GM23338 (cell line): Measurements from ENCODE around the gene AQP5. TPM values are rescaled to one million over a fixed set of nuclear protein-coding genes. Genes with fewer than 3 reads are reported as not detected.

Source experiments
- ATAC-seq: fragments of 200-7000 bp; cut with Tn5 transposase; 3 replicates; pipeline ENCODE4 v1.9.1; 2020
- DNase-seq: peaks from one replicate; pipeline ENCODE4 v3.0.0-alpha.2; 2015; ENCODE audit warnings: low spot score
- H2AFZ ChIP-seq: fragments of 200-600 bp; sonication (generic); 2 replicates; pipeline ENCODE4 v1.8.0; 2016; ENCODE audit warnings: antibody characterized with exemption, mild to moderate bottlenecking, moderate library complexity
- H3F3A ChIP-seq: fragments of 200-600 bp; sonication (generic); replicated peaks from 2 replicates; pipeline ENCODE4 v1.8.0; 2017; ENCODE audit warnings: antibody characterized with exemption, mixed run types, low read depth
- H3K27ac ChIP-seq: fragments of 200-600 bp; sonication (generic); 2 replicates; pipeline ENCODE4 v1.6.1; 2016; ENCODE audit warnings: low read depth
- H3K27me3 ChIP-seq: fragments of 200-600 bp; sonication (generic); 2 replicates; pipeline ENCODE4 v1.8.0; 2016; ENCODE audit warnings: mild to moderate bottlenecking, mixed run types, moderate library complexity; ENCODE audit not compliant: insufficient read depth
- H3K36me3 ChIP-seq: fragments of 200-600 bp; sonication (generic); 2 replicates; pipeline ENCODE4 v1.8.0; 2016; ENCODE audit warnings: mild to moderate bottlenecking; ENCODE audit not compliant: insufficient read depth
- H3K4me1 ChIP-seq: fragments of 200-600 bp; sonication (generic); 2 replicates; pipeline ENCODE4 v1.8.0; 2016; ENCODE audit warnings: mild to moderate bottlenecking, moderate library complexity; ENCODE audit not compliant: insufficient read depth
- H3K4me2 ChIP-seq: fragments of 200-600 bp; sonication (generic); 2 replicates; pipeline ENCODE4 v1.7.1; 2017; ENCODE audit warnings: mixed run types
- H3K4me3 ChIP-seq: fragments of 200-600 bp; sonication (generic); 2 replicates; pipeline ENCODE4 v1.6.1; 2016; ENCODE audit warnings: mixed run types
- H3K79me2 ChIP-seq: fragments of 200-600 bp; sonication (generic); replicated peaks from 2 replicates; pipeline ENCODE4 v1.8.0; 2017; ENCODE audit warnings: mild to moderate bottlenecking; ENCODE audit not compliant: insufficient read depth
- H3K9me2 ChIP-seq: fragments of 200-600 bp; sonication (generic); 2 replicates; pipeline ENCODE4 v1.8.0; 2017; ENCODE audit not compliant: insufficient read depth
- H4K20me1 ChIP-seq: fragments of 200-600 bp; sonication (generic); replicated peaks from 2 replicates; pipeline ENCODE4 v1.8.0; 2017; ENCODE audit warnings: mild to moderate bottlenecking; ENCODE audit not compliant: insufficient read depth
- H3K27ac Mint-ChIP-seq: 2 replicates; pipeline ENCODE4 v1.8.0; 2020; ENCODE audit warnings: inconsistent platforms, mild to moderate bottlenecking, moderate library complexity, mixed read lengths
- H3K27me3 Mint-ChIP-seq: 3 replicates; pipeline ENCODE4 v1.8.0; 2022; ENCODE audit warnings: low read depth, mild to moderate bottlenecking, moderate library complexity, mixed read lengths, inconsistent platforms; ENCODE audit not compliant: insufficient read depth, poor library complexity
- H3K36me3 Mint-ChIP-seq: 3 replicates; pipeline ENCODE4 v1.8.0; 2021; ENCODE audit warnings: low read depth, mild to moderate bottlenecking, inconsistent platforms, moderate library complexity, mixed read lengths
- H3K4me1 Mint-ChIP-seq: 3 replicates; pipeline ENCODE4 v1.8.0; 2020; ENCODE audit warnings: mild to moderate bottlenecking, inconsistent platforms, mixed read lengths
- H3K4me3 Mint-ChIP-seq: 3 replicates; pipeline ENCODE4 v1.8.0; 2021; ENCODE audit warnings: moderate library complexity, mild to moderate bottlenecking, inconsistent platforms, mixed read lengths
- H3K9me3 Mint-ChIP-seq: 3 replicates; pipeline ENCODE4 v1.8.0; 2020; ENCODE audit warnings: moderate library complexity, mild to moderate bottlenecking, inconsistent platforms, mixed read lengths
- CTCF ChIP-seq, 2 experiments: fragments of 200-600 bp in 1 of 2; sonication (generic) in 1 of 2; conservative IDR thresholded peaks; 2 replicates each; pipeline versions ENCODE4 v1.5.1 to v1.6.1; 2016 to 2017; ENCODE audit warnings: antibody characterized with exemption in 2 of 2, low read depth in 2 of 2, mild to moderate bottlenecking in 2 of 2, moderate library complexity in 1 of 2
- ETS1 ChIP-seq: IDR thresholded peaks from 2 replicates; pipeline ENCODE4 v1.6.1; 2016; ENCODE audit warnings: antibody characterized with exemption
- NANOG ChIP-seq: IDR thresholded peaks from 2 replicates; pipeline ENCODE4 v1.6.1; 2016; ENCODE audit warnings: antibody characterized with exemption, borderline replicate concordance
- STAT1 ChIP-seq: IDR thresholded peaks from one replicate; pipeline ENCODE4 v1.6.1; 2016; ENCODE audit warnings: antibody characterized with exemption; ENCODE audit not compliant: unreplicated experiment
- ZNF114 ChIP-seq: fragments of 250-450 bp; sonication (Bioruptor Pico); IDR thresholded peaks from 2 replicates; pipeline ENCODE4 v1.5.0; 2020; ENCODE audit warnings: mild to moderate bottlenecking, moderate library complexity
- ZNF331 ChIP-seq: fragments of 250-450 bp; sonication (Bioruptor Pico); IDR thresholded peaks from 2 replicates; pipeline ENCODE4 v1.5.0; 2020; ENCODE audit warnings: low read depth, mild to moderate bottlenecking, moderate library complexity
- polyA plus RNA-seq: library from polyadenylated mRNA; unstranded; fragments of >200 nt; fragmentation: Nextera tagmentation; extraction: Ambion mirVana; gene quantifications from 2 replicates; pipeline ENCODE4 v1.2.1, GENCODE V29; 2016
- total RNA-seq: library from RNA; depleted of rRNA; stranded (reverse); fragments of >200 nt; shearing (Covaris generic); gene quantifications from 2 replicates; pipeline ENCODE4 v1.2.3, GENCODE V29; 2014
- TF ChIP-seq, protein P1 (sequence below): IDR thresholded peaks from one replicate; pipeline ENCODE4 v1.6.1; 2018; ENCODE audit warnings: antibody characterized with exemption; ENCODE audit not compliant: unreplicated experiment

Gene AQP5
- total and polyA plus RNA-seq, 2 experiments from 2014 or later: 1.3 to 2.2 TPM

DNA sequence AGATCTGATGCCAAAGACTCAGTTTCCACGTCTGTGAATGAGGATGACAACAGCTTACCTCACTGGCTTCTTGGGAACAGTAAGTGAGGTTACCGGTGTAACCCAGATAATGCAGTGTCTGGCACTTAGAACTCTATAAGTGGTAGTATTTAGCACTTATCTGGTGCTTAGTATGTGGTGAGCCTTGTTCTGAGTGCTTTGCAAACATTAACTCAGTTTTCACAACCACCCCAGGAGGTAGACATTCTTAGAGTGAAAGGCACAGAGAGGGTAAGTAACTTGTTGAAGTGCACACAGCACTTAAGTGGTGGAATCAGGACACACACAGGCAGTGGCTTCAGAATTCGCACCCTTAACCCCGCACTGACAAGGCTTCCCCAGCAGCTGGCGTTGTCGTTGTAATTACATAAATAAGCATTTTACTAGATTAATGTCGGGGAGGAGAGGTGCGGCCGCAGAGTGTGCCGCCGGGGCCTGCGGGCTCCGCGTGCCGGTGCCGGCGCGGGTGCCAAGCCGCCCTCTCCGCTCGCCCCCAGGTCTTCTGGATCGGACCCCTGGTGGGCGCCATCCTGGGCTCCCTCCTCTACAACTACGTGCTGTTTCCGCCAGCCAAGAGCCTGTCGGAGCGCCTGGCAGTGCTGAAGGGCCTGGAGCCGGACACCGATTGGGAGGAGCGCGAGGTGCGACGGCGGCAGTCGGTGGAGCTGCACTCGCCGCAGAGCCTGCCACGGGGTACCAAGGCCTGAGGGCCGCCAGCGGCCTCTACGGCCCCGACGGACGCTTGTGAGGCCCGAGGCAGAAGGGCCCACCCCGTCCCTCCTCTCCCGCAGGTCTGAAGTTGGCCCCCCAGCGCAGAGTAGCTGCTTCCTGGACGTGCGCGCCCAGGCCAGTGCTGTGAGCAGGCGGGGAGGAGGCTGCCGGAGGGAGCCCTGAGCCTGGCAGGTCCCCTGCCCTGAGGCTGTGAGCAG is 6.5 kb upstream of the AQP5 start:
- Histone ChIP-seq H4K20me1 (no peaks in the 10 kb centered on the region), H3K9me2 (no peaks in the 10 kb centered on the region), H3K4me1 (peaks cover 29% of the 10 kb centered on the region), H2AFZ (peak overlapping the region; percentile 94), H3K27ac (no peak overlapping the region), H3K27me3 (peaks cover 54% of the 10 kb centered on the region), H3K79me2 (no peaks in the 10 kb centered on the region), H3K4me2 (peak overlapping the region; percentile 80), H3K36me3 (no peaks in the 10 kb centered on the region), H3F3A (no peaks in the 10 kb centered on the region), H3K4me3 (peak overlapping the region; percentile 47)
- ATAC-seq: peak; percentile 80
- no peak overlapping the region for H3K4me3 Mint-ChIP-seq
- DNase-seq: peak; percentile 78
- peaks cover under 1% of the 10 kb centered on the region; the same call in 2 of the 3 replicates for H3K9me3 Mint-ChIP-seq
- no peak overlapping the region for H3K27ac Mint-ChIP-seq
- no peaks in the 10 kb centered on the region for H3K36me3 Mint-ChIP-seq
- H3K27me3 Mint-ChIP-seq: peaks cover 26% of the 10 kb centered on the region
- TF ChIP-seq NANOG (no peak), ZNF331 (CRISPR knock-in tag) (no peak), ZNF114 (CRISPR knock-in tag) (no peak), STAT1 (no peak), ETS1 (no peak), CTCF (conservative IDR thresholded peaks at IDR 0.05; ENCODE audit: low read depth in 2 of 2) (0 out of 4 replicates have a peak, but pooled peaks of 1 of the 2 experiments have one; percentile 3)
- TF ChIP-seq, protein P1, sequence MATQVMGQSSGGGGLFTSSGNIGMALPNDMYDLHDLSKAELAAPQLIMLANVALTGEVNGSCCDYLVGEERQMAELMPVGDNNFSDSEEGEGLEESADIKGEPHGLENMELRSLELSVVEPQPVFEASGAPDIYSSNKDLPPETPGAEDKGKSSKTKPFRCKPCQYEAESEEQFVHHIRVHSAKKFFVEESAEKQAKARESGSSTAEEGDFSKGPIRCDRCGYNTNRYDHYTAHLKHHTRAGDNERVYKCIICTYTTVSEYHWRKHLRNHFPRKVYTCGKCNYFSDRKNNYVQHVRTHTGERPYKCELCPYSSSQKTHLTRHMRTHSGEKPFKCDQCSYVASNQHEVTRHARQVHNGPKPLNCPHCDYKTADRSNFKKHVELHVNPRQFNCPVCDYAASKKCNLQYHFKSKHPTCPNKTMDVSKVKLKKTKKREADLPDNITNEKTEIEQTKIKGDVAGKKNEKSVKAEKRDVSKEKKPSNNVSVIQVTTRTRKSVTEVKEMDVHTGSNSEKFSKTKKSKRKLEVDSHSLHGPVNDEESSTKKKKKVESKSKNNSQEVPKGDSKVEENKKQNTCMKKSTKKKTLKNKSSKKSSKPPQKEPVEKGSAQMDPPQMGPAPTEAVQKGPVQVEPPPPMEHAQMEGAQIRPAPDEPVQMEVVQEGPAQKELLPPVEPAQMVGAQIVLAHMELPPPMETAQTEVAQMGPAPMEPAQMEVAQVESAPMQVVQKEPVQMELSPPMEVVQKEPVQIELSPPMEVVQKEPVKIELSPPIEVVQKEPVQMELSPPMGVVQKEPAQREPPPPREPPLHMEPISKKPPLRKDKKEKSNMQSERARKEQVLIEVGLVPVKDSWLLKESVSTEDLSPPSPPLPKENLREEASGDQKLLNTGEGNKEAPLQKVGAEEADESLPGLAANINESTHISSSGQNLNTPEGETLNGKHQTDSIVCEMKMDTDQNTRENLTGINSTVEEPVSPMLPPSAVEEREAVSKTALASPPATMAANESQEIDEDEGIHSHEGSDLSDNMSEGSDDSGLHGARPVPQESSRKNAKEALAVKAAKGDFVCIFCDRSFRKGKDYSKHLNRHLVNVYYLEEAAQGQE: no peak
- H3K4me1 Mint-ChIP-seq: peaks cover 22% of the 10 kb centered on the region
